Activated effector memory CD4-positive, alpha-beta T cell treated with Interleukin-2 at 50 U/mL for 16 hours (primary cell): Measurements from ENCODE around the gene POLRMT.
"Not testable (repeated sequence)": the region's sequence is repeated elsewhere in the genome, so short reads cannot be mapped to it uniquely, and the experiment has no call there.

Experiments
- DNase-seq: peaks from one replicate; pipeline ENCODE4 v3.0.0-alpha.2; 2020

Gene POLRMT

DNA sequence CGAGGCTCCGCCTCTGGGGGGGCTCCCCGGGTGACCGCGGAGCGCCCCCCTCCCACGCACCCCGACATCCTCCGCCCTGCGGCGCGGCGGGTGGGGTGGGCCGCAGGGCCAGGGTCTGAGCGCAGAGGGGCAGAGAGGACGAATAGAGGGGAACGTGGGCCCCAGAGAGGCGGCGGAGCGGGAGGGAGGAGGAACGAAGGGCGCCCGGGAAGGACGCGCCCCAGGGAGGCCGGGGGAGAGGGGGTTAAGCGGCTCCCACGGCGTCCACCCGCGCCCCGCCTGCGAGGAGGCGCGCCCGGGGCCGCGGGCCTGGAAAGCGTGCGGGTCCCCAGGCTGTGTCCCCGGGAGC, 42.6 kb downstream of the POLRMT start:
- DNase-seq: no peak

DNA sequence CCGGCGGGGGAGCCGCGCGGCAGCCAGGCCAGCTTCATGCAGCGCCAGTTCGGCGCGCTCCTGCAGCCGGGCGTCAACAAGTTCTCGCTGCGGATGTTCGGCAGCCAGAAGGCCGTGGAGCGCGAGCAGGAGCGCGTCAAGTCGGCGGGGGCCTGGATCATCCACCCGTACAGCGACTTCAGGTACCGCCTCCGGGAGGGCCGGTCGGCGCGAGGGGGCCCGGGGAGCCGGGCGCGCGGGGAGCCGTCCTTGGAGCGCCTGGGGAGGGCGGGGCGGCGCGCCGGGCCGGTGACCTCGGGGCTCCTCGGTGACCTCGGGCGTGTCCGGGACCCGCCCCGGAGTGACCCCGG, 43.0 kb downstream of the POLRMT start:
- no peak for DNase-seq

DNA sequence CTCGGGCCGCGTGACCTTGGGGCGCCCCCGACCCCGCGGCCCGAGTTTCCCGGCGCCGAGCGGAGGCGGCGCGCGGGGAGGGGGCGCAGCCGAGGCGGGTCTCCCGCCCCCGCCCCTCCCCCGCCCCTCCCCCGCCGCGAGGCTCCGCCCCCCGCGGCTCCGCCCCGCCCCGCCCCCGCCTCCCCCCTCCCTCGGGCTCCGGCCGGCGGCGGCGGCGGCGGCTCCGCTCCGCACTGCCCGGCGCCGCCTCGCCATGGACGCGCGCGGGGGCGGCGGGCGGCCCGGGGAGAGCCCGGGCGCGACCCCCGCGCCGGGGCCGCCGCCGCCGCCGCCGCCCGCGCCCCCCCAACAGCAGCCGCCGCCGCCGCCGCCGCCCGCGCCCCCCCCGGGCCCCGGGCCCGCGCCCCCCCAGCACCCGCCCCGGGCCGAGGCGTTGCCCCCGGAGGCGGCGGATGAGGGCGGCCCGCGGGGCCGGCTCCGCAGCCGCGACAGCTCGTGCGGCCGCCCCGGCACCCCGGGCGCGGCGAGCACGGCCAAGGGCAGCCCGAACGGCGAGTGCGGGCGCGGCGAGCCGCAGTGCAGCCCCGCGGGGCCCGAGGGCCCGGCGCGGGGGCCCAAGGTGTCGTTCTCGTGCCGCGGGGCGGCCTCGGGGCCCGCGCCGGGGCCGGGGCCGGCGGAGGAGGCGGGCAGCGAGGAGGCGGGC, 43.5 kb downstream of the POLRMT start, which contains the start of gene HCN2:
Gene HCN2, plus strand, starts transcription at position 189 of the 703 bp plus-strand sequence. Its CDS starts 65 bp downstream, at position 254.
- no peak for DNase-seq

DNA sequence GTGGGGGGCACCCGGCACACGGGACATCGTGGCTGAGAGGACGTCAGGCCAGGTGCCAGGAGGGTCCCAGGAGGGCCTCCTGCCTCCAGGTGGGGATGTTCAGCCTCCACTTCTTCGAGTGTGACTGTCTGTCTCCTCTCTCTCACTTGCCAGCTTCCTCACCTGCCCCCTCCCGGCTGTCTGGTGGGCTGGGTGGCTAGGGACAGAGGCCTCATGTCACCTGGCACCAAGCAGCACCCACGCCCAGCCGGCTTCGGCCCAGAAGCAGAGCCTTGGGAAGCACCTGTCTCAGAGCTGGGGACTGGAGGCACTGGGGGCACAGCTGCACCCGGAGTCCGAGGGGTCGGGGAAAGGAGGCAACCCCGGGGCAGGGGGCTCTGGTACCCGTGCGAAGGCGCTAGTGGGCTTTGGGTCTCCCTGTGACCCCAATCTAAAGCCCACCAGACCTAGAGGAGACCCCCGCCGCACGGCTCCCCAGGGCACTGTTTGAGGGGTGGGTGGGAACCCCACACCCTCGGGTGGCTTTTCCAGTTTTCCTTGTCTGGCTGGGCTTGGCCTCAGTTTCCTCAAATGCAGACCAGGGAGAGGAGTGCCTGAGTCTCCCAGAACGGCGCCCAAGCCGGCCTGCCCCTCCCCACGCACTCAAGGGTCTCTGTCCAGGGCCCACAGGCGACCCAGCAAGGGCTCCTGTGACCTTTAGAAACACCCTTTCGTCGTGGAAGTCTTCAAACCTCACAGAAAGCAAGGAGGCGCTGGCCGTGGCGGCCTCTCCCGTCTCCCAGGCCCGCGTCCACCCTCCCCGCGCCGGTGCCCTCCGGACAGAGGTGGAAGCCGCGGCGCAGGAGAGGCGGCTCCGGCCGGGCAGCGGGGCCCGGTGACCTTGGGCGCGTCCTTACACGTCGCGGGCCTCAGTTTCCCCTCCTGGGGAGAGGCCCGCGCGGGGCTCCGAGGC, 44.3 kb downstream of the POLRMT start:
- no peak for DNase-seq

DNA sequence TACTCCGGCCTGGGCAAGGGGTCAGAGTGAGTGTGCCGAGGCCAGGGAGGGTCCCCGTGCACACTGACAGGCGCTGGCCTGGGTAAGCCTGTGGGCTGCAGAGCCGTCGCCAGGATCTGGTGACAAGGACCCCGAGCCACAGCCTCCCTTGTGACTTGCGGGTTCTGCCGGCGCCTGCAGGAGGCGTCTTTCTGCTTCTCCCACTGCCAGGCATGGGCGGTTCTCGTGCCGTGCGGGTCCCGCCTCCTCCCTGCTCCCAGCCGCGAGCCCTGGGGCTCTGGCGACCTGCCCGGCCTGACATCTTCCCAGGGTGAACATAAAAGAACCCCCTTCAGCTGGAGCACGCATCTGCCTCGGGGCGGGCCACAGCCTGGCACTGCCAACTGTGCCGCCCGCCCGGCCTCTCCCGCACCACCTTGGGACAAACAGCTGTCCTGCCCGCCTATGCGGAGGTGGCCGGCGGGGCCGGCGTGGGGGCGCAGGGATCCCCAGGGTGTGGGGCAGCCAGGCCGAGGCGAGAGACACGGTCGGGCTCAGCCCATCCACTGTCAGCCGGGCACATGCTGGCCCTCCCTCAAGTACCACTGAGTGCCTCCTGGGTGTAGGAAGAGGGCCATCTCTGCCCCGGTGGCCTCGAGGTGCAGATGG, 45.1 kb downstream of the POLRMT start:
- peak; percentile 54 for DNase-seq

DNA sequence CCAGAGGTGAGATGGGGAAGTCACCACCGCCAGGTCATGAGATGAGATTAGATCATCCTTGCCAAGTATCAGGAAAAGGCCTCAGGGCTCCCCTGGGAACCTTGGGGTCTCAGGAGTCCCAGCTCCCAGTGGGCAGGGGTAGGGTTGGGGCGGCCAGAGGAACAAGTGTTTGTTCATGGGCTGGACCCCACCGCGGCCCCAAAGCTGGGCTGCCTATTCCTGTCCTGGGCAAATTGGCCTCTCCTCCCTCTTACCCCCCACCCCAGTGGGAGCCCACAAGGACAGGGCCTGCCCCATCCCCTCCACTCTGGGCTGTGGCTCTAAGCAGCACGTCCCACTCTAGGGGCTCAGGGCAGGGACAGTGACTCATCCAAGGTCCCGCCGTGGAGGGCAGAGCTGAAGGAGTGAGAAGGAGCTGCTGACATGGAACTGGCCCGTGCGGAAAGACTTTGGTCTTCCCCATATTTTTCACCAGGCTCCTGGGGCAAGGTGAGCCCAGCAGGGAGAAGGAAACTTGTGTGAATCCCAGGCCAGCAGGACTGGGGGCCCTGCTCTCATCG, 47.7 kb downstream of the POLRMT start:
- DNase-seq: no peak

DNA sequence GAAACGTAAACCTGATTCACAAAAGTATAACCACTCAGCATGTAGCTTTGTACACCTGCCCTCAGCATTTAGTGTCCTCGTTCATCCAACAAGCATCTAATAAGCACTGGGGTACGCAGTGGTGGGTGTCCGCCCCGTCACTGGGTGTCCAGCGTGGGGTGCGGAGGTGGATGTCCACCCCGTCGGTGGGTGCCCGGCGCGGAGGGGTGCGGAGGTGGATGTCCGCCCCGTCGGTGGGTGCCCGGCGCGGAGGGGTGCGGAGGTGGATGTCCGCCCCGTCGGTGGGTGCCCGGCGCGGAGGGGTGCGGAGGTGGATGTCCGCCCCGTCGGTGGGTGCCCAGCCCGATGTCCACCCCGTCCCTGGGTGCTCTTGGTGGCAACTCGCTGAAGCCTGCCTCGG, 48.2 kb downstream of the POLRMT start:
- not testable (repeated sequence) for DNase-seq

DNA sequence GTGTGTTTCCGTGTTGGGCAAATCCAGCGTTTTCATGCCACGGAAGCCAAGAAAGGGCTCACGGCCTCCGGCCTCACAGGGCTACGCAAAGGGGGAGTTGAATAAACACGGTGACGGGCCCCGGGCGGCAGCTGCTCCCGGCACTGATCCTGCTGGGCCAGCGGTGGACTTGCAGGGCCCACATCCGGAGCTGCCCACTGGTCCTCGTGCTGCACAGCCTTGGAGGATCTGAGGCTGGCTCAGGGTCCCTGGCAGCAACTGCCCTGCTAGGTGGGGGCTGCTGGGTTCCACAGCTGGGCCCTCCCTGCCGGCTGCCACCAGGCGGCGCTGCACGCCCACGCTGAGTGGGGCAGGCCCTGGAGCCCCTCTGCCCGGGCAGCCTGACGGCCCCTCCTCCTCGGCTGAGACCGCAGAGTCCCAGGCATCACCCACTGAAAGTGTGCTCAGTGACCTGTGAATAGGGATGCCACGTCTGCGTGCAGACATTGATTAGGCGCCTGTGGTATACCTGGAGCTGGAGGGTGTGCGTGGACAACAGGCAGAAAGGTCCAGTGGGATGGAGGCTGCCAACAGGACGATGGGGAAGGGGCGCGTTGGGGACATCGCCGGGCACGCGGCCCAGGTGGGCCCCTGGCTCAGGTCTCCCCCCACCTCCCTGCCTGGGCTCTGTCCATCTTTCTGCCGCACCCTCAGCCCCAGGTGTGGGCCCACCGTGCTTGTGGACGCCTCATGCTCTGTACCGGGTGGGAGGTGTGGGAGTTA, 48.9 kb downstream of the POLRMT start:
- DNase-seq: peak; percentile 40

DNA sequence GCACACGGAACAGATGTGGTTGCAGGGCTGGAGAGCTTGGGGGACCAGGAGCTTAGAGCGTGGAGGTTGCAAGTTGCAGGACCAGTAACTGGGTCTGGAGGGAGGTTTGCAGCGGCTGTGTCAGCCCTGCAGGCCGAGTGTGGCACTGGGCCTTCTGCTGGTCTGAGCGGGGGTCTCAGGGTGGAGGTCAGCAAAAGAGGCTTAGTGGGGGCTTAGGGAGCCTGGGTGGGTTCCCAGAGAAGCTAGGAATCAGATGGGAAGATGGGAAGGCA, 49.4 kb downstream of the POLRMT start:
- no peak for DNase-seq

DNA sequence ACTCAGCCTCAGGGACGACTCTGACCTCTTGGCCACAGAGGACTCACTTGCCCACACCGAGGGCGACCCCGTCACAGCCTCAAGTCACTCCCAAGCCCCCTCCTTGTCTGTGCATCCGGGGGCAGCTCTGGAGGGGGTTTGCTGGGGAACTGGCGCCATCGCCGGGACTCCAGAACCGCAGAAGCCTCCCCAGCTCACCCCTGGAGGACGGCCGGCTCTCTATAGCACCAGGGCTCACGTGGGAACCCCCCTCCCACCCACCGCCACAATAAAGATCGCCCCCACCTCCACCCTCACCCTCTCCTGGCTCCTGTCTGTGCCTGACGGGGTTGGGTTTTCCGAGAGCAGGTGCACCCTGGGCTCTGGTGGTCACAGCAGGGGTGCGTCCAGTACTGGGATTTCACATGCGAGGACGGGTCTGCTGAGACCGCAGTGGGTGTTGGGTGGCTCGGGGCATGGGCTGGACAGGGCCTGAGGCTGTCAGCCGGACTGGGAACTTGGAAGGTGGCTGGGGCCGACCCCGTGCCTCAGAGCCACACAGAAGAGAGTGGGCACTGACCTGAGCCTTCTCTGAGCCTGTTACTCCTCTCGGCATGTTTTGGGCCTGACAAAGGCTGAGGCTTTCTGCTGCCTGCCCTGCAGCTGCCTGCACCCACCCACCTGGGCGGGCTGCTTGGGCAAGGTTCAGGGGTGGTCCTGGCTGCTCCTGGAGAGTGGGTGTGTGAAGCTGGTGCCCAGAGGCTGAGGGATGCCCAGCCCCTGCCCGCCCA, 50.0 kb downstream of the POLRMT start:
- no peak for DNase-seq

DNA sequence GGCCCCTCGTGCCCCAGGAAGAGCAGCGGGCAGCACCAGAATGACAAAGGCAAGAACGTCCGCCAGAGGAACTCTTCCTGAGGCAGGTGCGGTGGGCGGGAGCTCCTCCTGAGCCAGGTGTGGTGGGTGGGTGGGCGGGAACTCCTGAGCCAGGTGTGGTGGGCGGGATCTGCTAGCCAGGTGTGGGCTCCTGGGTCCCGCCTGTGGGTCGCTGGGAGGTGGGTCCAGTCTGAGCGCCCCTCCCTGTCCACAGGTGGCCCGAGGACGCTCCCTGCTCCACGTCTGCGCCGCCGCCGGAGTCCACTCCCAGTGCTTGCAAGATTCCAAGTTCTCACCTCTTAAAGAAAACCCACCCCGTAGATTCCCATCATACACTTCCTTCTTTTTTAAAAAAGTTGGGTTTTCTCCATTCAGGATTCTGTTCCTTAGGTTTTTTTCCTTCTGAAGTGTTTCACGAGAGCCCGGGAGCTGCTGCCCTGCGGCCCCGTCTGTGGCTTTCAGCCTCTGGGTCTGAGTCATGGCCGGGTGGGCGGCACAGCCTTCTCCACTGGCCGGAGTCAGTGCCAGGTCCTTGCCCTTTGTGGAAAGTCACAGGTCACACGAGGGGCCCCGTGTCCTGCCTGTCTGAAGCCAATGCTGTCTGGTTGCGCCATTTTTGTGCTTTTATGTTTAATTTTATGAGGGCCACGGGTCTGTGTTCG, 50.7 kb downstream of the POLRMT start:
- no peak for DNase-seq

DNA sequence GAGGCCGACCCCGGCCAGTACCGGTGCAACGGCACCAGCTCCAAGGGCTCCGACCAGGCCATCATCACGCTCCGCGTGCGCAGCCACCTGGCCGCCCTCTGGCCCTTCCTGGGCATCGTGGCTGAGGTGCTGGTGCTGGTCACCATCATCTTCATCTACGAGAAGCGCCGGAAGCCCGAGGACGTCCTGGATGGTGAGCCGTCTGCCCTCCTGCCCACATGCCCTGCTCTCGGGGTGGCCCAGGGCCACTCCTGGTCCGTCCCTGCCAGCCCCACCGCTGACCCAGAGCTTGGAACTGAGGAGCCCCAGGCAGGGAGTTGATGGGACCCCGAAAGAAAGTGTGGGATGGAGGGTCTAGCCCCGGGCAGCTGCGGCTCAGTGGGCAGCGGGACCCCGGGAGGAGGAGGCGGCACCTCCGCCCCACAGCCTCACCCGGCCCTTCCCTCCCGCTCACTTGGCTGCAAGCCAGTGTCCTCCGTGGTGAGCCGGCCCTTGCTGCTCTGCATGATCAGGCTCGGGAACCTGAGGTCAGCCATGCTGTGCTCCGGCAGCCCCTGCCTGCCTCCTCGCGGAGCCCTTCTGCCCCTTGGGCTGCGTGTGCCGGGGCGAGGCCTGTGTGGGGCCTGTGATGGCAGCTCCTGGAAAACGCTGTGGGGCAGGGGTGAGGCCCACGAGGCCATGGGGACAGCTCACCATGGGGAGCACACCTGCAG, 51.8 kb downstream of the POLRMT start:
- no peak for DNase-seq

DNA sequence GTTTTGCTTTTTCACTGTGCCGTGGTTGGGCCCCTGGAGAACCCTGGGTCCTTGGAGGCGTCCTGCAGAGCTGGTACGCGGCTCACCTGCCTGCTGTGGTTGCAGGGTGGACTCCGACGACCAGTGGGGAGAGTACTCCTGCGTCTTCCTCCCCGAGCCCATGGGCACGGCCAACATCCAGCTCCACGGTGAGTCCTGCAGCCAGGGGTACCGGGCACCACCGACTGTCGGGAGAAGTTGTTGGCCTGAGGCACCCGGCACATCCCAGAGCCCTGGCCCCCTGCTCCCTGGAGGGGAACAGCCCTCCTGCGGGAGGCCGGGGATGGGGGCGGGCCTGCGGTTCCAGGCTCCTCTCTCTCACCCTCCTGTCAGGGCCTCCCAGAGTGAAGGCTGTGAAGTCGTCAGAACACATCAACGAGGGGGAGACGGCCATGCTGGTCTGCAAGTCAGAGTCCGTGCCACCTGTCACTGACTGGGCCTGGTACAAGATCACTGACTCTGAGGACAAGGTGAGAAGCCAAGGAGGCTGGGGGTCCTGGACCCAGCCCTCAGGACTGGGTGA, 53.0 kb downstream of the POLRMT start:
- DNase-seq: no peak

DNA sequence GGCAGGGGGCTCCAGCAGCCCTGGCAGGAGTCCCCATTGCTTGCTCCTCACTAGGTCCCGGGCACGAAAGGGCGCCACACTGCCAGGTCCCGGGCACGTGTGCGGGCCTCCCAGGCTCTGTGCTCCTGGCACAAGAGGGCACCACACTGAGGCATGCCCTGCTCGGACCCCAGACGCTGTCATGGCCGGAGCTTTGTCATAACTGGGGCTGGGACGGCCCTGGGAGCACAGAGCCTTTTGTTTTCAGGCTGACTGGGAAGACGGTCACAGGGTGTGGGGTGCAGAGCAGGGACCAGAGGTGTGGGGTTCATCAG, 53.5 kb downstream of the POLRMT start:
- no peak for DNase-seq

DNA sequence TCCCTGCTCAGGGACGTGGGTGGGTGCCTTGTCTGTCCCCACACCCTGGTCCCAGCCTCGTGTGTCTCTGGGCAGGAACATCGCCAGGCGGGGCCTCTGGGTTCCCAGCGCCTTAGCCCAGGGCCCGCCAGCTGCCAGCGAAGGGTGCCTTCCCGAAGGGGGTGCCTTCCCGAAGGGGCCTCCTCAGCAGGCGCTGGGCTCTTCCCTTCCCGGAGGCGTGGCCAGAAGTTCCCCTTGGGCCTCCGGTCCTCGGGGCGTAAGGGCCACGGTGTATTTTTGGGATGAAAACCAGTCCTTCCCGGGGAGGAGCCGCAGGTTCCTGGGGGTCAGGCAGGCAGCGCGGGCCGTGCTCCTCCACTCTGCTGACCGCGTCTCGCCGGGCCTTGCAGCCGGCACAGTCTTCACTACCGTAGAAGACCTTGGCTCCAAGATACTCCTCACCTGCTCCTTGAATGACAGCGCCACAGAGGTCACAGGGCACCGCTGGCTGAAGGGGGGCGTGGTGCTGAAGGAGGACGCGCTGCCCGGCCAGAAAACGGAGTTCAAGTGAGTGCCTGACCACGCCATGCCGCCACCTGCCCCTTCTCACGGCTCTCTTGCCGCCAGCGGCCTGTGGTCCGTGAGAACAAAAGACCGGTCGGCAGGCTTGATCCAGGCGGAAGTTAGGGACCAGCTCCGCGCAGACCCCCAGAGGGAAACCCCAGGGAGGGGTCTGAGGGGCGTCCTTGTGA, 54.1 kb downstream of the POLRMT start:
- DNase-seq: no peak

DNA sequence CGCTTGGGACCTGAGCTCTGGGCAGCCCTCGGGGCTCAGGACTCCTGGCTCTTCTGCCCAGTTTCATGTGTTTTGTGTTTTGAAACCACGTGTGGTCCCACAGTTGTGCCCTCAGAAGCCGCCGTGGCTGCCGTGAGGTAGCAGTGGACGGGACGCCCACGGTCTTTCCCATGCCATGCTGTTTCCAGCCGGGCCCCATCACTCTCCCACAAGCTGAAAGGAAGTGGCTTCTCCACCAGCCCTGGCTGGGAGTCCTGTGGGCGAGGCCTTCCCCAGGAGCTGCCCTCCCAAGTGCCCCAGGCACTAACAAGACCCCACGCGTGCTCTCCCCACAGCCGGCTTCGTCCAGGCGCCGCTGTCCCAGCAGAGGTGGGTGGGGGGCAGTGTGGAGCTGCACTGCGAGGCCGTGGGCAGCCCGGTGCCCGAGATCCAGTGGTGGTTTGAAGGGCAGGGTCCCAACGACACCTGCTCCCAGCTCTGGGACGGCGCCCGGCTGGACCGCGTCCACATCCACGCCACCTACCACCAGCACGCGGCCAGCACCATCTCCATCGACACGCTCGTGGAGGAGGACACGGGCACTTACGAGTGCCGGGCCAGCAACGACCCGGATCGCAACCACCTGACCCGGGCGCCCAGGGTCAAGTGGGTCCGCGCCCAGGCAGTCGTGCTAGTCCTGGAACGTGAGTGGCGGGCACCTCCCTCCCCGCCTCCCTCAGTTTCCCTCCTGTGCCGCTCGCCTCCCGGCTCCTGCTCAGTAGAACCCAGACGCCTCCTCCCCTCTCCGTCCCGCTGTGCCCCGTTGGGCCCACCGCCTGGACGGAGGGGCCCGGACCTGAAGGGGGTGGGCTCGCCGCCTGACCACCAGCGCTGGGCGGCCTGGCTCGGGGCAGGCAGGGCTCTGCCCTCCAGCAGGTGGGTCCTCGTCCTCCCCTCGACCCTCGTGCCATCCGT, 55.6 kb downstream of the POLRMT start:
- DNase-seq: no peak

DNA sequence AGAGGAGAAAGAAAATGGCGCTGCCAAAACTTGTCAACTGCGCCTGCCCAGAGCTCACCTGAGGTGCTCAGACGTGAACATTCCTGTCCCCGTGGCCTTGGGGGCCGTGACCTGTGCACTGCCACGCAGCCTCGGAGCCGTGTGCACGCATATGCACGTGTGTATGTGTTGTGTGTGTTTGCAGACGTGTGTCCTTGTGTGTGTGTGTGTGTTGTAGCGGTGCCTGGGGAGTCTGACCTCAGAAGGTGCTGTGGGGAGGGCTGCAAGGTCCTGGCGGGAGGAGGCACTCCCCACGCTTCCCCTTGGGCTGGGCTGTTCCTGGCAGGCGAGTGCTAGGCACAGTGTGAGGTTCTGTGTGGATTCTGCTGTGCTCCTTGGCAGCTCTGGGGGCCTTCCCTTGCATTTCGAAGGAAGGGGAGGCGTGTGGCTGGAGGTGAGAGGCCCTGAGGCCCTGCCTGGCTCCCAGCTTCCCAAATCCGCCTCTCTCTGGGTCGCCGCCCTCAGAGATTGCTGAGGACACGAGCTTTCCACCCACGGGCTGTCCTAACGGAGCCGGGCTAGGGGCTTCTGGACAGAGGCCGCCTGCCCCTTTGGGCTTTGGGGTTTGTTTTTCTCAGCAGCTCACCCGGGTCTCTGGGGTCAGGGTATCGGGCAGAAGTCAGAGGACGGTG, 56.4 kb downstream of the POLRMT start:
- no peak for DNase-seq
